GM06990 (cell line): ENCODE data around the gene TYRO3.
"Not testable (repeated sequence)": the region's sequence is repeated elsewhere in the genome, so short reads cannot be mapped to it uniquely, and the experiment has no call there.

ENCODE experiments used
- DNase-seq: peaks from one replicate; pipeline ENCODE4 v3.0.0-alpha.2; 2011; ENCODE audit not compliant: insufficient read length; ENCODE audit errors: extremely low read depth
- H3K27me3 ChIP-seq: replicated peaks from 2 replicates; pipeline ENCODE4 v1.6.0; 2011; ENCODE audit warnings: low read length; ENCODE audit not compliant: control insufficient read depth, insufficient read depth
- H3K36me3 ChIP-seq: 2 replicates; pipeline ENCODE4 v1.5.1; 2011; ENCODE audit warnings: low read length; ENCODE audit not compliant: control insufficient read depth, insufficient read depth
- H3K4me3 ChIP-seq: replicated peaks from 2 replicates; pipeline ENCODE4 v1.5.1; 2011; ENCODE audit warnings: low read depth, mild to moderate bottlenecking, control low read depth, low read length
- TF ChIP-seq, protein P1 (sequence below): IDR thresholded peaks from 2 replicates; pipeline ENCODE4 v1.5.1; 2011; ENCODE audit warnings: low read length, control low read depth, mild to moderate bottlenecking, inconsistent platforms; ENCODE audit not compliant: insufficient read depth, poor library complexity, severe bottlenecking

The TYRO3 gene

DNA sequence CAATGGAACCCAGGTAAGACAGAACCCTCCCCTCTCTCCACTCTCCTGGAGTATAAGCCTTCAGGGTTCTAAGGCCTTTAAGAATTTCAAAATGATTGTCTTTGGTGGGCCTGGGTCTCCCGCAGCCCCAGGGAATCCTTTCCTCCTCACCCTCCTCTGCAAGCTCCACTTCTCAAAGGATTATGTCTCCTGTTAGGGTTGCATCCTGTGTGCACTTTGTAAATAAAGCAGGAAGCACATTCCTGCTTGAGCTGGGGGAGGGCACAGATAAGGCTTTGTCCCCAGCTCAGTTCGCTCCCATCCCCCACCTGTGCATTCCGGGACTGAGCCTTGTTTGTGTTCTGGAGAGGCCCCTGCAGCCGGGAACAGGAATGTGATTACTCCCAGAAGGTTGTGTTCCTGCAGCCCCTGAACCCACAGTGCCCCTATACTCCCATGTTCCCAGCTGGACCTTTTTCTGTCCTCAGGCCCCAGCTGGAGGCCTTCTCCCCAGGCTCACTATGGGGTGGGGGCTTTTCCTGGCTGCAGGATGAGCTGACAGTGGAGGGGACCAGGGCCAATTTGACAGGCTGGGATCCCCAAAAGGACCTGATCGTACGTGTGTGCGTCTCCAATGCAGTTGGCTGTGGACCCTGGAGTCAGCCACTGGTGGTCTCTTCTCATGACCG, 9.5 kb downstream of the TYRO3 start:
- DNase-seq = no peak
- Histone ChIP-seq H3K36me3 (no peaks in the 10 kb centered on the region), H3K4me3 (no peak overlapping the region)

DNA sequence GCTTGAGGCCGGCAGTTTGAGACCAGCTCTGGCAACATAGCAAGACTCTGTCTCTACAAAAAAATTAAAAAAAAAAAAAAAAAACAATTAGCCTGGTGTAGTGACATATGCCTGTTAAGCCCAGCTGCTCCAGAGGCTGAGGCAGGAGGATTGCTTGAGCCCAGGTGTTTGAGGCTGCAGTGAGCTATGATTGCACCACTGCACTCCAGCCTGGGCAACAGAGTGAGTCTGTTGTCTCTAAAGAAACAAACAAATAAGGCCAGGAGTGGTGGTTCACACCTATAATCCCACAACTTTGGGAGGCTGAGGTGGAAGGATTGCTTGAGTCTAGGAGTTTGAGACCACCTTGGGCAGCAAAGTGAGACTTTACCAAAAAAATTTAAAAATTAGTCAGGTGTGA, 10.2 kb downstream of the TYRO3 start:
- H3K36me3 ChIP-seq, DNase-seq, H3K27me3 ChIP-seq, H3K4me3 ChIP-seq: not testable (repeated sequence)

More for the DNA sequence above, 9.5 kb downstream of the TYRO3 start:
- H3K27me3 ChIP-seq = peaks cover 3% of the 10 kb centered on the region
- TF ChIP-seq, protein P1, sequence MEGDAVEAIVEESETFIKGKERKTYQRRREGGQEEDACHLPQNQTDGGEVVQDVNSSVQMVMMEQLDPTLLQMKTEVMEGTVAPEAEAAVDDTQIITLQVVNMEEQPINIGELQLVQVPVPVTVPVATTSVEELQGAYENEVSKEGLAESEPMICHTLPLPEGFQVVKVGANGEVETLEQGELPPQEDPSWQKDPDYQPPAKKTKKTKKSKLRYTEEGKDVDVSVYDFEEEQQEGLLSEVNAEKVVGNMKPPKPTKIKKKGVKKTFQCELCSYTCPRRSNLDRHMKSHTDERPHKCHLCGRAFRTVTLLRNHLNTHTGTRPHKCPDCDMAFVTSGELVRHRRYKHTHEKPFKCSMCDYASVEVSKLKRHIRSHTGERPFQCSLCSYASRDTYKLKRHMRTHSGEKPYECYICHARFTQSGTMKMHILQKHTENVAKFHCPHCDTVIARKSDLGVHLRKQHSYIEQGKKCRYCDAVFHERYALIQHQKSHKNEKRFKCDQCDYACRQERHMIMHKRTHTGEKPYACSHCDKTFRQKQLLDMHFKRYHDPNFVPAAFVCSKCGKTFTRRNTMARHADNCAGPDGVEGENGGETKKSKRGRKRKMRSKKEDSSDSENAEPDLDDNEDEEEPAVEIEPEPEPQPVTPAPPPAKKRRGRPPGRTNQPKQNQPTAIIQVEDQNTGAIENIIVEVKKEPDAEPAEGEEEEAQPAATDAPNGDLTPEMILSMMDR = no peak

DNA sequence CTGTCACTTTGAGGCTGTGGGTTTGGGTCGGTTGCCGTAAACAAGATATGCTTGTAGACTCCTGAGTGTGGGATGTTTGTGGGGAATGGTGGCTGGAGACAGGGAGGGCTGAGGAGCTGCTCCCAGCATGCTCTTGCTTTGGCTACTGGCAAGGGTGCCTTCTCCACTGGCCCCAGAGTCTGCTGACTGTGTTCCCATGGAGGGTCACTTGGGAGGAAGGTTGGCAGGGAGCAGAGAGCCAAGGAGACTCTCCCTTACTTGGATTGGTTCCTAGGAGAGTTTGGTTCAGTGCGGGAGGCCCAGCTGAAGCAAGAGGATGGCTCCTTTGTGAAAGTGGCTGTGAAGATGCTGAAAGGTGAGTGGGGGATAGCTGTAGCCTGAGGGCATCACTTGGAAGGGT, 11.8 kb downstream of the TYRO3 start:
- no peak for DNase-seq
- no peaks in the 10 kb centered on the region for H3K36me3 ChIP-seq
- no peak overlapping the region for H3K4me3 ChIP-seq
- TF ChIP-seq, protein P1 = no peak
- H3K27me3 ChIP-seq = peaks cover 2% of the 10 kb centered on the region

DNA sequence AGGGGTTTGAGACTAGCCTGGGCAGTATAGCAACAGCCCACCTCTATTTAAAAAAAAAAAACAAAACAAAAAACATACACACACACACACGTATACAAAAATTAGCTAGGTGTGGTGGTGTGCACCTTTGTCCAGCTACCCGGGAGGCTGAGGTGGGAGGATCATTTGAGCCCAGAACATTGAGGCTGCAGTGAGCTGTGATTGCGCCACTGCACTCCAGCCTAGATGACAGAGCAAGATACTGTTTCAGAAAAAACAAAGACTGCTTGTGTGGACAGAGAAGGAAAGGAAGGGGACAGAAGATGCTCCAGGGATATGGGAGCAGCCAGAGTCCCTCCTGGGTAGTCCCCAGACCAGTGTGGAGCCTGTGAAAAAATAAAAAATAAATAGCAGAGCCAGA, 12.9 kb downstream of the TYRO3 start:
- no peaks in the 10 kb centered on the region for H3K36me3 ChIP-seq
- TF ChIP-seq, protein P1 = no peak
- H3K27me3 ChIP-seq = peaks cover 2% of the 10 kb centered on the region
- H3K4me3 ChIP-seq = no peak overlapping the region
- no peak for DNase-seq

DNA sequence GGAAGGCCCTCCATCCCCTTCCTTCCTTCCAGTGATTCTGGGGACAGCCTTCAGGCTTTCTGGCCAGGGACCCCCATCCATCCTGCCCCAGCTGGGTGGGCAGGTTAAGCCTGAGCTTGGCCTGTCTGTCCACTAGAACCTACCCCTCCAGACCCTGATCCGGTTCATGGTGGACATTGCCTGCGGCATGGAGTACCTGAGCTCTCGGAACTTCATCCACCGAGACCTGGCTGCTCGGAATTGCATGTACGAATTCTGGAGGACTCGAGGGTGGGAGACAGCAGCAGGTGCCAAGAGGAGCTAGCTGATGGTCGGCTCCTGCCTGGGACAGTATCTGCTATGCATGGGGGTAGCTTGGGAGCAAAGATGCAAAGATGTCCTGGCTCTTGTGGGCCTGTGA, 13.9 kb downstream of the TYRO3 start:
- no peaks in the 10 kb centered on the region for H3K36me3 ChIP-seq
- TF ChIP-seq, protein P1 = no peak
- no peak overlapping the region for H3K4me3 ChIP-seq
- DNase-seq = no peak
- H3K27me3 ChIP-seq = peaks cover 2% of the 10 kb centered on the region

DNA sequence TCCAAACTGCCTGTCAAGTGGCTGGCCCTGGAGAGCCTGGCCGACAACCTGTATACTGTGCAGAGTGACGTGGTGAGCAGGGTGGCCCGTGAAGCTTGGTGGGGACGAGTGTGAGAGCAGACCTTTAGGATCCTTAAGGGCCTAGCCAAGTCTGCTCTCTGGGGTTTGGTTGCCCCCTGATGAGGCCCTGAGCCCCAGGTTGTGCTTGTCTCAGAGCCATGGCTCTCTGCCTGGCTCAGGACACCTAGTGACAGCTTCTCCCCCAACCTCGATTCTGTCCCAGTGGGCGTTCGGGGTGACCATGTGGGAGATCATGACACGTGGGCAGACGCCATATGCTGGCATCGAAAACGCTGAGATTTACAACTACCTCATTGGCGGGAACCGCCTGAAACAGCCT, 14.4 kb downstream of the TYRO3 start:
- no peak overlapping the region for H3K4me3 ChIP-seq
- no peak for DNase-seq
- TF ChIP-seq, protein P1 = no peak
- no peaks in the 10 kb centered on the region for H3K36me3 ChIP-seq
- peaks cover 2% of the 10 kb centered on the region for H3K27me3 ChIP-seq
